Measurements from ENCODE around the gene ILK.

The ILK gene
- 89.9 to 206 (median 124) reads per million in 17 experiments for total RNA-seq

DNA sequence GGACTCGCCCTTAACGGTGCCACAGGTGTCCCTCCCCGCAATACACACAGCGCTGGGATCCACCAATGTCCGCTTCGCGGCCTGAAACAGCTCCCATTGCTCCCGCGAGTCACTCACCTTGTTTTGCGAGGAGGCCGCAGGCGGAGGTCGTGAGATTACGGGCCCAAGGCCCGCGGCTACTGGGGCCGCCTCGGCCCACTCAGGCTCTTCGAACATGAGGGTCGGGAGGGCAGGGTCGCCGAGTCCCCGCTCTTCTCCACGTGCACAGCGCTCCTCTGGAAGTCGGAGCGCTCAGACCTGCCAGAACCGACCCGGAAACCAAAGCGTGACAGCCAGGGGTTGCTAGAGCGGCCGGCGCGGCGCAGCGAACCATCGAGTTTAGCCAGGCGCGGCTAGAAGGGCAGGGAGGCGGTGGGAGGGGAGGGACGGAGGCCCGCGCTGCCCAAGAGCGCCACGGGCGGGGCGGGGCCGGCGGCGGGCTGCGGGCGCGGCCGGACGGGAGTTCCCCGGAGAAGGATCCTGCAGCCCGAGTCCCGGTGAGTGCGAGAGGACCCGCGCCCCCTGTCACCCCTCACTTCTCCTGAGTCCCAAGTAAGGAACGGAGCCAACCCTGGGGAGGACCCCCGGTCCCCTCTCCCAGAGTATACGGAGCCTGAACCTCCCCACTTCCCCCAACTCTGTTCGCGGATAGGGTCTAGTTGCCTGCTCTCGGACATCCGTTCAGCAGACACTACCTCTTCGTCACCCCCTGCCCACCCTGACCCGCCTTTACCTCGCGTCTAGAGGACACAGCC is at the start of gene ILK, which contains the start of gene RRP8:
Gene ILK (plus strand): TSS at position 488 of the 794 bp plus-strand sequence. CDS start 498 bp downstream, outside the sequence.
Gene RRP8 (minus strand): TSS at position 330 of the 794 bp plus-strand sequence. CDS start 114 bp downstream, at position 216.
- DNase-seq, result peak; percentile 91 to 96 (median 94)

DNA sequence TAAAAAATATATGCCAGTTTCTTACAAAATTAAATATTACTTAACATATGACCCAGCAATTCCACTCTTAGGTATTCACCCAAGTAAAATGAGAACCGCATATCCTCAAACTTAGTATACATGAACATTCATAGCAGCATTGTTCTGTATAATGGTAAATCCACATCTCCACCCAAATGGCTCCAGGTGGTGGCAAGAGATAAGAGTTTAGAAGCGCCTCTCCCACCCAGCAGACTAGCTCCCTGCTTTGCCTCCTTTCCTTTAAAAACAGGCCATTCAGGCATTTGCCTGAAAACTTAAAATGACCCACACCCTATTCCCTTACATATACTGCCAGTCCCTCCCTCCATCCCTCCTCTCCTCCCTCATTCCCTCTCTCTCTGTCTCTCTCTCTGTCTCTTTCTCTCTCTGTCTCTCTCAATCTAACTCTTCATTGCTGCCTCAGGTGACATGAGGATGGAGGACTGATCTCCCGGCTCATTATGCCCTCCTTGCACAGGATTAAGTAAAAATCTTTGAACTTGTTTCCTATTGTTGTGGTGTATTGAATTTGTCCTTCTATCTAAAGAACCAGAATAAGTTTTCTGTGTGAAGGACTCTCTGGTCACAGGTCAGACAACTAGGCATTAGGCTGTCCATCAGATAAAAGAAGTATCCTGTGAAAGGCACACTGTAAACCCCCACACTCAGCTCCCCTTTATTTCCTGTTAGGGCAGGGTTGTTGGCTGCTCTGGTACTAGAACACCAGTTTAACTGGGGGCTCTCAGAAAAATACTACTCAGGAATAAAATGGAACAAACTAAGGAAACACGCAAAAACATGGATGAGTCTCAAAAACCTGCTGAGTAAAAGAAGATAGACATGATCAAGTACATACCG is 48.5 kb upstream of the ILK start:
- DNase-seq, result no peak

DNA sequence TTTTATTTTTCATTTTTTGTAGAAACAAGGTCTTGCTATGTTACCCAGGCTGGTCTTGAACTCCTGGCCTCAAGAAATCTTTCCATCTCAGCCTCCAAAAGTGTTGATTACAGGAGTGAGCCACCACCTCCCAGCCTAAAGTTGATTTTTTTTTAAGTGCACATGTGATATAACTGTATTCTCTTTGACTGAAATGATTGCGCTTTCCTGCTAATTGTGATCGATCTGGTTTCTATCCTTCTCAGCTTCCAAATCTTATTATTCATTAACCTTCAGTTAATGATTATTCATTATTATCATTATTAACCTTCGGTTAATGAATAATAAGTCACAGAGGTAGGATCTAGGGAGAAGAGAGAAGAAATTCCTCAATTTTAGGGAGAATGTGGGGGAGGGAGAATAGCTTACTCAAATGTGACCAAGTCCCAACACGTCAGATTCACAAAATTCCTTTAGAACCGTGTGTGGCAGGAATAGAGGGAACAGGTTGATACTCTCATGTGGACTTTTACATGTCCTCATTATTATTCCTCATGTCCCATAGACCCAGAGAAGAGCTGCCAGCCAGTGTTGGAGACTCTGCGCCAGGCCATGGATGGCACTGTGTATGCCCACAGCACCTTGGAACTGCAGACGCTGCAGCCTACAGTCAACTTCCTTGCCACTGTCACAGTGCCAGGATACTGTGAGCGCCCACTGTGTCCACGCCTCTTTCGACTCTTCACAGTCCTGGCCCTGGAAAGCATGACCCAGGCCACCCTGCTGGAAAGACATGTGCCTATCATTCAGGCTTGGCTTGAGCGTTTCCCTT is 47.2 kb upstream of the ILK start:
- DNase-seq, result no peak

GRCh38 chr11:6557063-6557462 is 46.5 kb upstream of the ILK start:
- no peak for DNase-seq

GRCh38 chr11:6557761-6558674 is 45.6 kb upstream of the ILK start:
- no peak for DNase-seq

DNA sequence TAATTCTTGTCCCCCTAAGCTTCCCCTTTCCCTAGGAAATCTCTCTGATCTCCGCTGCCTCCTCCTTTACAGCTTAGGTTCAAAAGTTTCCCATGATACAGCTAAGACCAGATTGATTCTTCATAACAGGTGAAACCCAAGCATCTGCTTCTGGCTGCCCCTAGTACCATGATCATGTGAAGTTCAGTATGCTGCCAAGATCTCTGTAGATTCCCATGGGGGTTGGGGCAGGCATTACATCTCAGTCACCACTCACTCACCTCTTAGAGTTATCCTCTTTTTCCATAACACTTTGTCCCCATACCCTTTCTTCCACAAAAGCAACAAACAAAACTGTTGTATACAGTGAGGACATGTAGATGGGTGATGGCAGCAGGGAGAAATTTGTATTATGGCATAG is 44.2 kb upstream of the ILK start:
- DNase-seq, result no peak

GRCh38 chr11:6561288-6561687 is 42.3 kb upstream of the ILK start:
- no peak for DNase-seq

GRCh38 chr11:6563121-6563619 is 40.4 kb upstream of the ILK start:
- DNase-seq, result no peak

GRCh38 chr11:6563667-6564066 is 39.9 kb upstream of the ILK start:
- DNase-seq, result no peak

GRCh38 chr11:6565325-6565724 is 38.2 kb upstream of the ILK start:
- no peak for DNase-seq

GRCh38 chr11:6565988-6566703 is 37.4 kb upstream of the ILK start:
- no peak for DNase-seq

- no peak for DNase-seq
Measured at GRCh38 chr11:6566704-6567370, 36.7 kb upstream of the ILK start.

- no peak for DNase-seq
Measured at GRCh38 chr11:6567371-6567745, 36.2 kb upstream of the ILK start.

DNA sequence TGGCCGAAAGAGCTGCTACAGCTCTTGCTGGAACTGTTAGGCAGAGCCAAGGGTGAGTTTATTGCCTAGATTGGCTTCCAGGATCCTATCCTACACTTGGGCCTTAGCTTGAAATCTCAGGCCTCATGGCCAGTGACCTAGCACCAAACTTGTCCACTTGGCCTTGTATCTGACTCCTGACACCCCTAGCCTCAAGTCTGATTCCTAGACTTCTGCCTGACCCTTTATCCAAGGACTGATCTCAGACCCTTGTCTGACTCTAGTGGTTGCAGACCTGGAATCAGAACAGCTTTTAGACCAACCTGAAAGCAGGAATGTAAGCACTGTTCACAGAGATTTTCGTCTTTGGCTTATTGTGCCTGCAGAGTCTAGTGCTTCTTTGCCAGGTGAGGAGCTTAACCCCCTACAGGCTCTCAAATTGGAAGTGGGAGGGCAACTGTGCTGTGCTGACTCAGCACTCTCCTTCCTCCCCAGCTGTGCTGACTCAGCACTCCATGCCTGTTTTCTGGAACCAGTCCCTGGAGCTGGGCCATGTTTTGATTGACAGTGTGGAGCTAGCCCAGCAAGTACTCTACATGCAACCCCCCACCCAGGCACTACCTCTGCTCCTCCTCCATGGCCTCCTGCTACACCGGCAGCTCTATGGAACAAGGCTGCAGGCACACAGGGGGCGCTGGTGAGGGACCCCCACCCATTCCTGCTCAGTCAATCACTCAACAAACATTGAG is 35.2 kb upstream of the ILK start:
- DNase-seq, result peak in 3 of 4 experiments; percentile 12 to 45 (median 43)

- no peak for DNase-seq
Measured at GRCh38 chr11:6569706-6570105, 33.9 kb upstream of the ILK start.

DNA sequence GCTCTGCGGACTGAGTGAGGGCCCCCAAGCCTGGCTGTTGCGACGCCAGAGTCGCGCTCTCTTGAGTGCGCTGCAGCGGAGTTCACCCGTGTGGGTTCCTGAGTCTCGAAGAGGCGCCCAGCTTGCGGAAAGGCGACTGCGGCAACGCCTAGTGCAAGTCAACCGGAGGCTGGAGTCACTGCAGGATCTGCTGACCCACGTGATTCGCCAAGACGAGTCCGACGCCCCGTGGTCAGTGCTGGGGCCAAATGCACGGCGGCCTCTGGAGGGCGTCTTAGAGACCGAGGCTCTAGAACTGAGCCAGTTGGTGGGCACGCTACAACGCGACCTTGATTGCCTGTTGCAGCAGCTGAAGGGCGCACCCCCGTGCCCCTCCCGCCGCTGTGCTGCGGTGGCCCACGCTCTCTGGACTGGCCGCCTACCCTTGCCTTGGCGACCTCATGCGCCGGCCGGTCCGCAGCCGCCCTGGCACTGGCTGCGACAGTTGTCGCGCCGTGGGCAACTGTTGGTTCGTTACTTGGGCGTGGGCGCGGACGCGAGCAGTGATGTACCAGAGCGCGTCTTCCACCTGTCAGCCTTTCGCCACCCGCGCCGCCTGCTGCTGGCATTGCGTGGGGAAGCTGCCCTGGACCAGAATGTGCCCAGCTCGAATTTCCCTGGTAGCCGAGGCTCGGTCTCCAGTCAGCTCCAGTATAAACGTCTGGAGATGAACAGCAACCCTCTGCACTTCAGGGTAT is 32.7 kb upstream of the ILK start:
- no peak for DNase-seq

DNA sequence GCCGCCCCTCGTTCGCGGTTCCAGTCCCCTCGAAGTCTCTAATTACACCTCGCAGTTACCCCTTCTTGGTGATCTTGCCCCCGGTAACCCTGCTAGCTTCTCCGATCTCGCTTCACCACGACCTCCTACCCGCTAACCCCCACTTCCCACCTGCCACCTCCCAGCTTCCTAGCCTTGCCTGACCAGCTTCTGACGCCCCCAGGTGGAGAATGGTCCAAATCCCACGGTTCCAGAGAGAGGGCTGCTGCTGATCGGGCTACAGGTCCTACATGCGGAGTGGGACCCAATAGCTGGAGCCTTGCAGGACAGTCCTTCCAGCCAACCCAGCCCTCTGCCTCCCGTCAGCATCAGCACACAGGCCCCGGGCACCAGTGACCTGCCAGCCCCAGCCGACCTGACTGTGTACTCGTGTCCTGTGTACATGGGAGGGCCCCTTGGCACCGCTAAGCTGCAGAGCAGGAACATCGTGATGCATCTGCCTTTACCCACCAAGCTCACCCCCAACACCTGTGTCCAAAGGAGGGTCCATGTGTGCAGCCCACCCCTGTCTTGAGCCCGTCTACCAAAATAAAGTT is 32.1 kb upstream of the ILK start:
- DNase-seq, result no peak

DNA sequence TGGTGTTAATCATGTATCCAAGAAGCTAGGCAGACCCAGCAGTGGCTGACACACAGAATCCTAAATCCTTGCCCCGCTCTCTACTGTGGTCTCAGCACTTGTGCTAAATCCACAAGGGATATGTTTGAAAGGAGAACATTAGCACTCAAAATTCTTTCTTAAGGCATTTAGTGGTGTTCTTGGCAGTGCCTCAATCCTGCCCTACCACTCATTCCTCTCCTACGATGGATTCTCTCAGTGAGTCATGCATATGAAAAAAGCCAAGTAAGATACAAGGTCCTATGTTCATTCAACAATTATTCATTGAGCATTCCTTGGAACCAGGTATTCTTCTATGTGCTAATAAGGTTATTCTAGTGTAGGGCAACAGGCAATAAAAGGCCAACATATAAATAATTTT is 31.4 kb upstream of the ILK start:
- no peak for DNase-seq
